Measurements from ENCODE around the gene PHF21A. TPM values are rescaled to one million over a fixed set of nuclear protein-coding genes. Genes with fewer than 3 reads are reported as not detected.

PHF21A gene
- total and polyA plus RNA-seq, 2 of the 13 experiments (the other 11 are each of a cell fraction or from before 2014, with no cell fraction given): 4.1 to 34.6 TPM

DNA sequence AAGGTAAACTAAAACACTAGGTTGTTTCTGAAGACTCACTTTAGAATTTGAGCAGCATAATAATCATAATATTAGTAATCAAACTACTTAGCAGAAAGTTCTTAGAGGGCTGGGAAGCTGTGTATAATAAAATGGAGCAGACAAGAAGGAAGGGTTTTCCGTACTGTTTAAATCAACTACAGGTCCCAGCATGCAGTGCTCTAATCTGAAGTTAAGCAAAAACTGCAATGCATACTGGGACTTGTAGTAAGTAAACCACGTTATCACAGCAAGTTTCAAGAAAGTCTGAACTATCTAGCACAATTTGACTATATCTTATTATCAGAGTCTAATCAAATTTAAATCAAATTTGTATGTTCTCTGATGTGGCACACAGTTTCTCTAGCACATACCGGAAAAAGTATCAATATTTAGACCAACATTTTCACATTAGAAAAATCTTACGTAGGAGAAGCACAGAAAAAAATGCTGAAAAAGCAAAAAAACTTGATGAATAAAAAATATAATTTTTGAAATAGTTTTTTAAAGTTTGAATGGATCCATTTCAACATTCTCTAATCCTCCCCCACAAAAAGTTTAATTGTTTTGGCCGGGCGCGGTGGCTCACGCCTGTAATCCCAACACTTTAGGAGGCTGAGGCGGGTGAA, 8.2 kb downstream of the PHF21A start (continued):
- TF ChIP-seq, protein P1, sequence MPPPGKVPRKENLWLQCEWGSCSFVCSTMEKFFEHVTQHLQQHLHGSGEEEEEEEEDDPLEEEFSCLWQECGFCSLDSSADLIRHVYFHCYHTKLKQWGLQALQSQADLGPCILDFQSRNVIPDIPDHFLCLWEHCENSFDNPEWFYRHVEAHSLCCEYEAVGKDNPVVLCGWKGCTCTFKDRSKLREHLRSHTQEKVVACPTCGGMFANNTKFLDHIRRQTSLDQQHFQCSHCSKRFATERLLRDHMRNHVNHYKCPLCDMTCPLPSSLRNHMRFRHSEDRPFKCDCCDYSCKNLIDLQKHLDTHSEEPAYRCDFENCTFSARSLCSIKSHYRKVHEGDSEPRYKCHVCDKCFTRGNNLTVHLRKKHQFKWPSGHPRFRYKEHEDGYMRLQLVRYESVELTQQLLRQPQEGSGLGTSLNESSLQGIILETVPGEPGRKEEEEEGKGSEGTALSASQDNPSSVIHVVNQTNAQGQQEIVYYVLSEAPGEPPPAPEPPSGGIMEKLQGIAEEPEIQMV (CRISPR knock-in tag; IDR thresholded peaks at IDR 0.05; ENCODE audit: low read depth): no peak
- TF ChIP-seq HCFC1 (IDR thresholded peaks at IDR 0.05; ENCODE audit: low read depth, low read length): peak; percentile 91
- no peak for TF ChIP-seq ZNF530 (CRISPR knock-in tag; IDR thresholded peaks at IDR 0.05; ENCODE audit: low read depth)
- TF ChIP-seq FIP1L1 (IDR thresholded peaks at IDR 0.05; ENCODE audit: borderline replicate concordance, insufficient read depth, low read depth, low read length): no peak
- no peak for TF ChIP-seq ZNF138 (CRISPR knock-in tag; IDR thresholded peaks at IDR 0.05; ENCODE audit: low read depth)
- no peak for TF ChIP-seq CBX5 (CRISPR knock-in tag; IDR thresholded peaks at IDR 0.05; ENCODE audit: borderline replicate concordance)
- TF ChIP-seq ZNF235 (CRISPR knock-in tag; IDR thresholded peaks at IDR 0.05; ENCODE audit: borderline replicate concordance): no peak
- TF ChIP-seq SP2 (CRISPR knock-in tag; IDR thresholded peaks at IDR 0.05): no peak
- TF ChIP-seq ZNF563 (CRISPR knock-in tag; IDR thresholded peaks at IDR 0.05): no peak
- no peak for TF ChIP-seq RARG (CRISPR knock-in tag; IDR thresholded peaks at IDR 0.05; ENCODE audit: low read depth)
- TF ChIP-seq ZNF143 (CRISPR knock-in tag; IDR thresholded peaks at IDR 0.05): peak; percentile 90
- peak; percentile 94 for TF ChIP-seq CREM (IDR thresholded peaks at IDR 0.05)
- TF ChIP-seq CREM (CRISPR knock-in tag; IDR thresholded peaks at IDR 0.05): no peak
- TF ChIP-seq PHF21A (CRISPR knock-in tag; IDR thresholded peaks at IDR 0.05): no peak
- TF ChIP-seq, protein P2, sequence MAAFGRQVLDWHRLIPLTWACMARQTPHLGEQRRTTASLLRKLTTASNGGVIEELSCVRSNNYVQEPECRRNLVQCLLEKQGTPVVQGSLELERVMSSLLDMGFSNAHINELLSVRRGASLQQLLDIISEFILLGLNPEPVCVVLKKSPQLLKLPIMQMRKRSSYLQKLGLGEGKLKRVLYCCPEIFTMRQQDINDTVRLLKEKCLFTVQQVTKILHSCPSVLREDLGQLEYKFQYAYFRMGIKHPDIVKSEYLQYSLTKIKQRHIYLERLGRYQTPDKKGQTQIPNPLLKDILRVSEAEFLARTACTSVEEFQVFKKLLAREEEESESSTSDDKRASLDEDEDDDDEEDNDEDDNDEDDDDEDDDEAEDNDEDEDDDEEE (CRISPR knock-in tag; IDR thresholded peaks at IDR 0.05): no peak
- no peak for TF ChIP-seq EZH2 (conservative IDR thresholded peaks at IDR 0.05; ENCODE audit: low read depth, low read length)
- TF ChIP-seq THAP11 (CRISPR knock-in tag; IDR thresholded peaks at IDR 0.05): peak; percentile 98
- no peak for TF ChIP-seq CREB1 (IDR thresholded peaks at IDR 0.05)
- TF ChIP-seq CREB1 (CRISPR knock-in tag; IDR thresholded peaks at IDR 0.05): peak; percentile 42
- TF ChIP-seq IRF2 (CRISPR knock-in tag; IDR thresholded peaks at IDR 0.05): peak; percentile 59; the same call in 1 of the 2 replicates
- TF ChIP-seq FOXK1 (CRISPR knock-in tag; IDR thresholded peaks at IDR 0.05; ENCODE audit: borderline replicate concordance, low read depth): peak; percentile 43; the same call in 1 of the 2 replicates
- no peak for TF ChIP-seq ZBTB1 (CRISPR knock-in tag; IDR thresholded peaks at IDR 0.05; ENCODE audit: borderline replicate concordance)
- TF ChIP-seq, protein P3, sequence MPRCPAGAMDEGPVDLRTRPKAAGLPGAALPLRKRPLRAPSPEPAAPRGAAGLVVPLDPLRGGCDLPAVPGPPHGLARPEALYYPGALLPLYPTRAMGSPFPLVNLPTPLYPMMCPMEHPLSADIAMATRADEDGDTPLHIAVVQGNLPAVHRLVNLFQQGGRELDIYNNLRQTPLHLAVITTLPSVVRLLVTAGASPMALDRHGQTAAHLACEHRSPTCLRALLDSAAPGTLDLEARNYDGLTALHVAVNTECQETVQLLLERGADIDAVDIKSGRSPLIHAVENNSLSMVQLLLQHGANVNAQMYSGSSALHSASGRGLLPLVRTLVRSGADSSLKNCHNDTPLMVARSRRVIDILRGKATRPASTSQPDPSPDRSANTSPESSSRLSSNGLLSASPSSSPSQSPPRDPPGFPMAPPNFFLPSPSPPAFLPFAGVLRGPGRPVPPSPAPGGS (CRISPR knock-in tag; IDR thresholded peaks at IDR 0.05): no peak
- TF ChIP-seq YY1 (IDR thresholded peaks at IDR 0.05; ENCODE audit: insufficient read depth, insufficient replicate concordance, low read depth, low read length): no peak
- TF ChIP-seq ZNF558 (CRISPR knock-in tag; IDR thresholded peaks at IDR 0.05; ENCODE audit: borderline replicate concordance): no peak
- TF ChIP-seq ELF1 (CRISPR knock-in tag; IDR thresholded peaks at IDR 0.05): peak; percentile 58
- no peak for TF ChIP-seq SETDB1 (CRISPR knock-in tag; IDR thresholded peaks at IDR 0.05; ENCODE audit: borderline replicate concordance)
- no peak for TF ChIP-seq KMT2A (CRISPR knock-in tag; IDR thresholded peaks at IDR 0.05)
- TF ChIP-seq ZNF354B (CRISPR knock-in tag; IDR thresholded peaks at IDR 0.05): no peak
- TF ChIP-seq CHD2 (IDR thresholded peaks at IDR 0.05; ENCODE audit: low read depth, low read length): no peak
- no peak for TF ChIP-seq ZNF605 (CRISPR knock-in tag; IDR thresholded peaks at IDR 0.05)
